Stimulated activated CD4-positive, alpha-beta T cell treated with anti-CD3 and anti-CD28 coated beads, Interleukin-4, amount 100 ng/mL, for 4 hours (primary cell): ENCODE results near the gene CTAG1B.
"Not testable (repeated sequence)": the region's sequence is repeated elsewhere in the genome, so short reads cannot be mapped to it uniquely, and the experiment has no call there.

Experiments
- DNase-seq, 2 experiments: peaks; one replicate each; pipeline ENCODE4 v3.0.0-alpha.2; 2020

The CTAG1B gene

GRCh38 chrX:154582994-154583393, 36.1 kb downstream of the CTAG1B start:
- DNase-seq = not testable (repeated sequence)

- DNase-seq = not testable (repeated sequence)
Measured at GRCh38 chrX:154575076-154575475, 44.0 kb downstream of the CTAG1B start.

- not testable (repeated sequence) for DNase-seq
Measured at GRCh38 chrX:154573061-154573460, 46.0 kb downstream of the CTAG1B start.

GRCh38 chrX:154570361-154570760, 48.7 kb downstream of the CTAG1B start:
- DNase-seq = not testable (repeated sequence)
